ENCODE measurements around the gene METTL17. TPM values are rescaled to one million over a fixed set of nuclear protein-coding genes. Genes with fewer than 3 reads are reported as not detected.
A peak's percentile ranks its signal among the peaks of the same experiment; 100 is the strongest.

METTL17 gene
- total and polyA plus RNA-seq, 4 experiments from 2014 or later, result 36.9 to 125 (median 80.6) TPM

DNA sequence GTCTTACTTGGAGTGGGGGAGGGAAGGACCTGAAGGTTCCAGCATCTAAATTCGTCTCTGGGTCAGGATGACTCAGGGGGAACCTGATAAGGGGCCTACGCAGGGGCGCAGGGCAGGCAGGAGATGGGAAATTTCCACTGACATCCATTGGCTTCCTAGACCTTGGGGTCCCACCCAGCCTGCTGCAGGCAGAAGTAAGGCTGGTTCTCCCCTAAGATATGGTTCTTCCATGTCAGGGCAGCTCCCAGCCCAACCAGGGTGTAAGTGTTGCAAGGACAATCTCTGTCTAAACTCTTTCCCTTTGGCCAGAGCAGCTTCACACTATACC, 37.2 kb downstream of the METTL17 start:
- Histone ChIP-seq H3K36me3 (ENCODE audit: insufficient read depth, low read length) (no peaks in the 10 kb centered on the region), H3K9me3 (ENCODE audit: control insufficient read depth in 1 of 2, low read length in 2 of 2) (no peaks in the 10 kb centered on the region), H3K4me3 (ENCODE audit: low read length in 2 of 2) (no peak overlapping the region), H3K27ac (ENCODE audit: low read depth, low read length) (no peak overlapping the region), H3K27me3 (ENCODE audit: insufficient read depth, low read length) (no peaks in the 10 kb centered on the region), H3K4me1 (ENCODE audit: insufficient read depth, low read length) (peaks cover 20% of the 10 kb centered on the region)
- Mint-ChIP-seq H3K27ac (peak overlapping the region in 6 of 7 donors; percentile 4 to 78 (median 63)), H3K27me3 (peaks cover 0 to 1% of the 10 kb centered on the region in 2 donors), H3K36me3 (peaks cover 3 to 6% of the 10 kb centered on the region in 2 donors), H3K9me3 (peaks cover 0 to 2% (median 0%) of the 10 kb centered on the region in 8 donors), H3K4me3 (peak overlapping the region in 6 of 8 donors; percentile 1 to 76 (median 32)), H3K4me1 (peaks cover 12 to 32% (median 22%) of the 10 kb centered on the region in 4 donors)
- ChIA-PET CTCF (ENCODE audit: partially characterized antibody) (interaction anchor here (1.6 kb wide), 1 partner anchor 65 kb away, joined by 5 read pairs; no protein-coding TSS in a partner anchor), POLR2A (ENCODE audit: partially characterized antibody) (no interaction called here)
- intact Hi-C loops (cut with micrococcal nuclease), result no loop called here
- DNase-seq, result no peak

GRCh38 chr14:21029917-21030316, 40.1 kb downstream of the METTL17 start, which contains the start of gene TPPP2:
TSS of gene TPPP2 (plus strand) at chr14:21030217. CDS start at chr14:21030582, 365 bp downstream.
- no peaks in the 10 kb centered on the region for H3K36me3 ChIP-seq (ENCODE audit: insufficient read depth, low read length)
- no peaks in the 10 kb centered on the region for H3K4me1 ChIP-seq (ENCODE audit: insufficient read depth, low read length)
- DNase-seq, result no peak
- peaks cover 1 to 3% of the 10 kb centered on the region in 2 donors for H3K27me3 Mint-ChIP-seq
- H3K27ac Mint-ChIP-seq, result peak within 1 kb of the TSS in 1 of 7 donors; percentile 60
- peaks cover 0 to 2% (median 0%) of the 10 kb centered on the region in 8 donors for H3K9me3 Mint-ChIP-seq
- peaks cover 0 to 5% (median 2%) of the 10 kb centered on the region in 4 donors for H3K4me1 Mint-ChIP-seq
- no peaks in the 10 kb centered on the region for H3K9me3 ChIP-seq (ENCODE audit: control insufficient read depth in 1 of 2, low read length in 2 of 2)
- intact Hi-C loops (cut with micrococcal nuclease), result no loop called here
- H3K27me3 ChIP-seq (ENCODE audit: insufficient read depth, low read length), result no peaks in the 10 kb centered on the region
- ChIA-PET CTCF (ENCODE audit: partially characterized antibody) (interaction anchor here (10.7 kb wide), 1 partner anchor 14 kb away, joined by 138 read pairs; no protein-coding TSS in a partner anchor), POLR2A (ENCODE audit: partially characterized antibody) (interaction anchor here (1.1 kb wide), 1 partner anchor 8 kb away, joined by 3 read pairs; no protein-coding TSS in a partner anchor)
- no peak within 1 kb of the TSS for H3K4me3 ChIP-seq (ENCODE audit: low read length in 2 of 2)
- no peak within 1 kb of the TSS for H3K4me3 Mint-ChIP-seq
- peaks cover 0 to 2% of the 10 kb centered on the region in 2 donors for H3K36me3 Mint-ChIP-seq
- H3K27ac ChIP-seq (ENCODE audit: low read depth, low read length), result no peak within 1 kb of the TSS

GRCh38 chr14:21030531-21030930, 40.8 kb downstream of the METTL17 start:
- ChIA-PET POLR2A (ENCODE audit: partially characterized antibody) (interaction anchor here (1.1 kb wide), 1 partner anchor 9 kb away, joined by 3 read pairs; no protein-coding TSS in a partner anchor), CTCF (ENCODE audit: partially characterized antibody) (interaction anchor here (10.7 kb wide), 1 partner anchor 15 kb away, joined by 138 read pairs; no protein-coding TSS in a partner anchor)
- no peak for DNase-seq
- no peaks in the 10 kb centered on the region for H3K36me3 ChIP-seq (ENCODE audit: insufficient read depth, low read length)
- H3K27ac ChIP-seq (ENCODE audit: low read depth, low read length), result no peak overlapping the region
- H3K9me3 ChIP-seq (ENCODE audit: control insufficient read depth in 1 of 2, low read length in 2 of 2), result no peaks in the 10 kb centered on the region
- H3K4me1 Mint-ChIP-seq, result peaks cover 0 to 5% (median 2%) of the 10 kb centered on the region in 4 donors
- H3K9me3 Mint-ChIP-seq, result peaks cover 0 to 2% (median 0%) of the 10 kb centered on the region in 8 donors
- H3K36me3 Mint-ChIP-seq, result no peaks in the 10 kb centered on the region
- no peaks in the 10 kb centered on the region for H3K27me3 ChIP-seq (ENCODE audit: insufficient read depth, low read length)
- H3K27ac Mint-ChIP-seq, result peak overlapping the region in 1 of 7 donors; percentile 60
- no peaks in the 10 kb centered on the region for H3K4me1 ChIP-seq (ENCODE audit: insufficient read depth, low read length)
- intact Hi-C loops (cut with micrococcal nuclease), result no loop called here
- H3K4me3 ChIP-seq (ENCODE audit: low read length in 2 of 2), result no peak overlapping the region
- H3K4me3 Mint-ChIP-seq, result no peak overlapping the region
- peaks cover 1 to 3% of the 10 kb centered on the region in 2 donors for H3K27me3 Mint-ChIP-seq

- Mint-ChIP-seq H3K4me3 (no peak overlapping the region), H3K9me3 (peaks cover 0 to 2% (median 0%) of the 10 kb centered on the region in 8 donors), H3K4me1 (no peaks in the 10 kb centered on the region), H3K27ac (no peak overlapping the region), H3K27me3 (peaks cover 1 to 3% of the 10 kb centered on the region in 2 donors), H3K36me3 (no peaks in the 10 kb centered on the region)
- no peak overlapping the region for H3K27ac ChIP-seq (ENCODE audit: low read depth, low read length)
- no peak for DNase-seq
- H3K27me3 ChIP-seq (ENCODE audit: insufficient read depth, low read length), result no peaks in the 10 kb centered on the region
- no peaks in the 10 kb centered on the region for H3K4me1 ChIP-seq (ENCODE audit: insufficient read depth, low read length)
- POLR2A ChIA-PET (ENCODE audit: partially characterized antibody), result interaction anchor here (0.6 kb wide), 1 partner anchor 83 kb away, joined by 3 read pairs; no protein-coding TSS in a partner anchor
- H3K9me3 ChIP-seq (ENCODE audit: control insufficient read depth in 1 of 2, low read length in 2 of 2), result no peaks in the 10 kb centered on the region
- no peaks in the 10 kb centered on the region for H3K36me3 ChIP-seq (ENCODE audit: insufficient read depth, low read length)
- intact Hi-C loops (cut with micrococcal nuclease), result no loop called here
- CTCF ChIA-PET (ENCODE audit: partially characterized antibody), result interaction anchor here (1.4 to 10.7 kb wide), 7 partner anchors 8 to 72 kb away, joined by 3 to 138 read pairs (median 7); no protein-coding TSS in a partner anchor
- no peak overlapping the region for H3K4me3 ChIP-seq (ENCODE audit: low read length in 2 of 2)
Measured at GRCh38 chr14:21032326-21033132, 42.7 kb downstream of the METTL17 start.

- H3K36me3 Mint-ChIP-seq, result no peaks in the 10 kb centered on the region
- Histone ChIP-seq H3K4me3 (ENCODE audit: low read length in 2 of 2) (no peak overlapping the region), H3K36me3 (ENCODE audit: insufficient read depth, low read length) (no peaks in the 10 kb centered on the region), H3K4me1 (ENCODE audit: insufficient read depth, low read length) (no peaks in the 10 kb centered on the region), H3K27ac (ENCODE audit: low read depth, low read length) (no peak overlapping the region), H3K9me3 (ENCODE audit: control insufficient read depth in 1 of 2, low read length in 2 of 2) (no peaks in the 10 kb centered on the region), H3K27me3 (ENCODE audit: insufficient read depth, low read length) (no peaks in the 10 kb centered on the region)
- H3K27ac Mint-ChIP-seq, result peak overlapping the region in 1 of 7 donors; percentile 74
- CTCF ChIA-PET (ENCODE audit: partially characterized antibody), result interaction anchor here (1.3 to 10.7 kb wide), 6 partner anchors 10 to 71 kb away, joined by 3 to 138 read pairs (median 8); no protein-coding TSS in a partner anchor
- H3K4me1 Mint-ChIP-seq, result no peaks in the 10 kb centered on the region
- no peak for DNase-seq
- peaks cover 0 to 2% (median 0%) of the 10 kb centered on the region in 8 donors for H3K9me3 Mint-ChIP-seq
- intact Hi-C loops (cut with micrococcal nuclease), result no loop called here
- POLR2A ChIA-PET (ENCODE audit: partially characterized antibody), result no interaction called here
- peaks cover 1 to 3% of the 10 kb centered on the region in 2 donors for H3K27me3 Mint-ChIP-seq
- no peak overlapping the region for H3K4me3 Mint-ChIP-seq
Measured at GRCh38 chr14:21033133-21033698, 43.4 kb downstream of the METTL17 start.

- Histone ChIP-seq H3K9me3 (ENCODE audit: control insufficient read depth in 1 of 2, low read length in 2 of 2) (no peaks in the 10 kb centered on the region), H3K36me3 (ENCODE audit: insufficient read depth, low read length) (no peaks in the 10 kb centered on the region), H3K4me1 (ENCODE audit: insufficient read depth, low read length) (no peaks in the 10 kb centered on the region), H3K4me3 (ENCODE audit: low read length in 2 of 2) (no peak within 1 kb of the TSS), H3K27me3 (ENCODE audit: insufficient read depth, low read length) (no peaks in the 10 kb centered on the region), H3K27ac (ENCODE audit: low read depth, low read length) (no peak within 1 kb of the TSS)
- H3K27ac Mint-ChIP-seq, result no peak within 1 kb of the TSS
- DNase-seq, result no peak
- peaks cover 0 to 2% (median 0%) of the 10 kb centered on the region in 8 donors for H3K9me3 Mint-ChIP-seq
- H3K4me1 Mint-ChIP-seq, result no peaks in the 10 kb centered on the region
- CTCF ChIA-PET (ENCODE audit: partially characterized antibody), result interaction anchor here (1.0 to 10.7 kb wide), 6 partner anchors 9 to 70 kb away, joined by 3 to 138 read pairs (median 6); no protein-coding TSS in a partner anchor
- intact Hi-C loops (cut with micrococcal nuclease), result no loop called here
- POLR2A ChIA-PET (ENCODE audit: partially characterized antibody), result no interaction called here
- H3K27me3 Mint-ChIP-seq, result peaks cover 1 to 3% of the 10 kb centered on the region in 2 donors
- no peaks in the 10 kb centered on the region for H3K36me3 Mint-ChIP-seq
- H3K4me3 Mint-ChIP-seq, result no peak within 1 kb of the TSS
Measured at GRCh38 chr14:21034707-21035106, 44.9 kb downstream of the METTL17 start, which contains the start of gene RNASE13. TSS of gene RNASE13 (minus strand) at chr14:21034807. CDS start at chr14:21034288, 519 bp downstream.
